GM19025 (cell line): Measurements from ENCODE around the gene STARD4.

ENCODE experiments used
- ATAC-seq: cut with Tn5 transposase; IDR thresholded peaks from one replicate; pipeline ENCODE4 v1.9.1; 2021; ENCODE audit warnings: mild to moderate bottlenecking, low read depth, moderate library complexity; ENCODE audit not compliant: unreplicated experiment

STARD4 gene

GRCh38 chr5:111530298-111530740, 18.0 kb upstream of the STARD4 start:
- peak; percentile 93 for ATAC-seq

- no peak for ATAC-seq
These were observed 15.7 kb upstream of the STARD4 start for GRCh38 chr5:111528056-111528455.

GRCh38 chr5:111520908-111521307, 8.6 kb upstream of the STARD4 start:
- no peak for ATAC-seq

- ATAC-seq = no peak
These were observed 6.4 kb upstream of the STARD4 start for GRCh38 chr5:111518777-111519176.

- ATAC-seq = no peak
These were observed 5.6 kb upstream of the STARD4 start for GRCh38 chr5:111517853-111518501.

- ATAC-seq = no peak
These were observed 1.8 kb upstream of the STARD4 start for GRCh38 chr5:111514087-111514486.

GRCh38 chr5:111513131-111513520, 791 bp upstream of the STARD4 start:
- ATAC-seq = no peak

GRCh38 chr5:111511831-111512374, 432 bp downstream of the STARD4 start:
- ATAC-seq = peak; percentile 23

- no peak for ATAC-seq
These were observed 1.0 kb downstream of the STARD4 start for GRCh38 chr5:111511174-111511830.

GRCh38 chr5:111509119-111509518, 3.2 kb downstream of the STARD4 start:
- ATAC-seq = no peak

GRCh38 chr5:111507276-111507675, 5.1 kb downstream of the STARD4 start:
- no peak for ATAC-seq

- ATAC-seq = no peak
These were observed 7.2 kb downstream of the STARD4 start for GRCh38 chr5:111505096-111505495.

- no peak for ATAC-seq
These were observed 9.4 kb downstream of the STARD4 start for GRCh38 chr5:111502956-111503355.

GRCh38 chr5:111498346-111498745, 14.0 kb downstream of the STARD4 start:
- ATAC-seq = no peak

GRCh38 chr5:111495159-111495558, 17.2 kb downstream of the STARD4 start:
- ATAC-seq = no peak

GRCh38 chr5:111494355-111494999, 17.9 kb downstream of the STARD4 start:
- ATAC-seq = no peak

- ATAC-seq = no peak
These were observed 19.3 kb downstream of the STARD4 start for GRCh38 chr5:111493031-111493430.

GRCh38 chr5:111488353-111488752, 24.0 kb downstream of the STARD4 start:
- no peak for ATAC-seq

GRCh38 chr5:111486926-111487325, 25.4 kb downstream of the STARD4 start:
- ATAC-seq = no peak

GRCh38 chr5:111486055-111486454, 26.3 kb downstream of the STARD4 start:
- ATAC-seq = no peak

GRCh38 chr5:111480346-111480745, 32.0 kb downstream of the STARD4 start:
- no peak for ATAC-seq
